Vagina (tissue), 2 donors: ENCODE data around the gene TFCP2L1.

ENCODE experiments used
- POLR2AphosphoS5 ChIP-seq, 2 donors: sonication (generic); formaldehyde crosslinking; IDR thresholded peaks; one replicate each; pipeline ENCODE4 v1.9.0; 2017; ENCODE audit warnings: antibody characterized with exemption in 2 of 2, mild to moderate bottlenecking in 2 of 2, low read depth in 1 of 2; ENCODE audit not compliant: insufficient read depth in 1 of 2
- TF ChIP-seq, protein P1 (sequence below), 3 experiments: fragments of 450-650 bp in 2 of 3; fragments of 200-600 bp in 1 of 3; sonication (generic) in 1 of 3; IDR thresholded peaks; one replicate each; pipeline ENCODE4 v1.5.1; 2017 to 2019; ENCODE audit warnings: antibody characterized with exemption in 3 of 3, mild to moderate bottlenecking in 2 of 3, moderate library complexity in 2 of 3

DNA sequence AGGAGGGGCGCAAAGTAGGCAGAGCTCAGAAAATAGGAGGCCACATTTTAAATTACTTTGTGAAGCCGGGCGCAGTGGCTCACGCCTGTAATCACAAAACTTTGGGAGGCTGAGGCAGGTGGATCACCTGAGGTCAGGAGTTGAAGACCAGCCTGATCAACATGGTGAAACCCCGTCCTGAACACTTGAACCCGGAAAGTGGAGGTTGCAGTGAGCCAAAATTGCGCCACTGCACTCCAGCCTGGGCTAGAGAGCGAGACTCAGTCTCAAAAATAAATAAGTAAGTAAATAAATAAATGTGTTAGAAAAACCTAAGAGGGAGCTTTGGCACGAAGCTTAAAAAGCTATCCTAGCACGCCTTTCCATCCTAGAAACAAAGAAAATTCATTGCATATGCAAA is 105.5 kb downstream of the TFCP2L1 start:
- TF ChIP-seq, protein P1, sequence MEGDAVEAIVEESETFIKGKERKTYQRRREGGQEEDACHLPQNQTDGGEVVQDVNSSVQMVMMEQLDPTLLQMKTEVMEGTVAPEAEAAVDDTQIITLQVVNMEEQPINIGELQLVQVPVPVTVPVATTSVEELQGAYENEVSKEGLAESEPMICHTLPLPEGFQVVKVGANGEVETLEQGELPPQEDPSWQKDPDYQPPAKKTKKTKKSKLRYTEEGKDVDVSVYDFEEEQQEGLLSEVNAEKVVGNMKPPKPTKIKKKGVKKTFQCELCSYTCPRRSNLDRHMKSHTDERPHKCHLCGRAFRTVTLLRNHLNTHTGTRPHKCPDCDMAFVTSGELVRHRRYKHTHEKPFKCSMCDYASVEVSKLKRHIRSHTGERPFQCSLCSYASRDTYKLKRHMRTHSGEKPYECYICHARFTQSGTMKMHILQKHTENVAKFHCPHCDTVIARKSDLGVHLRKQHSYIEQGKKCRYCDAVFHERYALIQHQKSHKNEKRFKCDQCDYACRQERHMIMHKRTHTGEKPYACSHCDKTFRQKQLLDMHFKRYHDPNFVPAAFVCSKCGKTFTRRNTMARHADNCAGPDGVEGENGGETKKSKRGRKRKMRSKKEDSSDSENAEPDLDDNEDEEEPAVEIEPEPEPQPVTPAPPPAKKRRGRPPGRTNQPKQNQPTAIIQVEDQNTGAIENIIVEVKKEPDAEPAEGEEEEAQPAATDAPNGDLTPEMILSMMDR (IDR thresholded peaks at IDR 0.05) = no peak
- TF ChIP-seq POLR2AphosphoS5 (IDR thresholded peaks at IDR 0.05; ENCODE audit: insufficient read depth in 1 of 2, low read depth in 1 of 2) = no peak
